Right lobe of liver (tissue), 6 donors: ENCODE data around the gene CFAP100. TPM values are rescaled to one million over a fixed set of nuclear protein-coding genes. Genes with fewer than 3 reads are reported as not detected.

Experiments used
- ATAC-seq, 4 donors: fragments of 200-7000 bp; cut with Tn5 transposase; one replicate each; pipeline ENCODE4 v1.9.1; 2020; ENCODE audit warnings: mild to moderate bottlenecking in 4 of 4, moderate library complexity in 4 of 4
- DNase-seq, 3 donors: peaks; one replicate each; pipeline ENCODE4 v3.0.0-alpha.2; 2020
- H3K27ac ChIP-seq, 3 donors: fragments of 200-600 bp; one replicate each; pipeline ENCODE4 v1.8.0; 2022
- H3K27me3 ChIP-seq, 2 donors: fragments of 200-600 bp; one replicate each; pipeline ENCODE4 v1.8.0; 2022
- H3K36me3 ChIP-seq, 4 donors: fragments of 200-600 bp; sonication (generic) in 1 of 4; one replicate each; pipeline versions ENCODE4 v1.5.1 to v1.8.0; 2017 to 2022; ENCODE audit warnings: control low read depth in 1 of 4
- H3K4me1 ChIP-seq, 4 donors: fragments of 200-600 bp; sonication (generic) in 1 of 4; one replicate each; pipeline versions ENCODE4 v1.5.1 to v1.8.0; 2017 to 2022; ENCODE audit warnings: control low read depth in 1 of 4
- H3K4me3 ChIP-seq, 3 donors: fragments of 200-600 bp; one replicate each; pipeline ENCODE4 v1.8.0; 2022
- H3K9me3 ChIP-seq, 4 donors: fragments of 200-600 bp; sonication (generic) in 1 of 4; one replicate each; pipeline versions ENCODE4 v1.5.1 to v1.8.0; 2017 to 2022; ENCODE audit warnings: control low read depth in 1 of 4
- POLR2A ChIP-seq: fragments of 450-650 bp; IDR thresholded peaks from one replicate; pipeline ENCODE4 v1.6.1; 2017; ENCODE audit warnings: antibody characterized with exemption, mild to moderate bottlenecking
- WGBS: methylation state at CpG from one replicate; pipeline ENCODE4 v1.1.6; 2018; ENCODE audit warnings: low coverage, low lambda C conversion rate; ENCODE audit not compliant: insufficient coverage; ENCODE audit errors: missing lambda C conversion rate; 5-methylcytosine and 5-hydroxymethylcytosine counted together
- intact Hi-C, 2 donors: fragments of 100-400 bp; cut with DNase I; formaldehyde crosslinking; loops; one replicate each; pipeline versions ENCODE4 v1.11.2 to v1.14.1; 2022
- total RNA-seq, 6 experiments: library from RNA; depleted of rRNA in 2 of 6; stranded (reverse); fragments of >200 nt in 2 of 6; fragmentation: NEBNext Ultra II Directional in 3 of 6; extraction: Animal tissue kit (Norgen Biotek cat#: 25700) in 3 of 6; gene quantifications; one replicate each; pipeline versions ENCODE4 v1.1.0 to v1.2.4, GENCODE V29; 2016 to 2023
- TF ChIP-seq, protein P1 (sequence below), 4 donors: fragments of 200-600 bp in 3 of 4; fragments of 450-650 bp in 1 of 4; IDR thresholded peaks; one replicate each; pipeline versions ENCODE4 v1.5.1 to v1.8.0; 2016 to 2022; ENCODE audit warnings: antibody characterized with exemption in 4 of 4, mild to moderate bottlenecking in 2 of 4
- donor health status: DM: no; HTN: yes; CAD: no.
- donor health status: DM: no; HTN: no; CAD: no.
- donor health status: DM: no; HTN: no; CAD: no.
- donor health status: DM: no; HTN: yes; CAD: no.
- donor health status: DM: no; HTN: yes; CAD: no.

Gene CFAP100
- total RNA-seq, 6 experiments from 2014 or later = not detected

DNA sequence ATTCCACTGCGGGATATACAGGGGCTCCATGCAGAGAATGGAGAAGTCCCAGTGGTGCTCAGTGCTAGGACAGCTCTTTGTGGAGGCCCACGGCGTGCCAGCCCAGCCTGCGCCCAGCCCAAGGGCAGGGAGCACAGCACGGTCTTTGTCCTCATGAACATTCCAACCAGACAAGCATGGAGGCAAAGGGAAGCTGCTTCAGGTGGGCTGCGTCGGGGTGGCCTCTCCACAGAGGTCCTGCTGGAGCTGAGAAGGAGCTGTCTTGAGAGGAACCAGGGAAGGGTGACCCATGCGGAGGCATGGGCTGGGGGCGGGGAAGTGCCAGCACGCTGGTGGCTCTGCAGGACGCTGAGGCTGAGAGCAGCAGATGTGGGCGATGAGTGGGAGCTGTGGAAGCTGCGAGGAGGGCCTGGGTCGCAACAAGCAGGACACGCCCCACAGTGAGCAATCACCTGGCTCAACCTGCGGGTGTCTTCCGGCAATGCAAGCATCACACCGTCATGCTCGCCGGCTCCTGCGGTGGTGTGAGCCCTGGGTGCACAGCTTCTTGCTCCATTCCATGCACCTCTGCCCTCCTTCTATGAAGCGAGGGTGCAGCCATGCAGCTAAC is 23.5 kb upstream of the CFAP100 start:
- Histone ChIP-seq H3K4me3 (no peak overlapping the region), H3K36me3 (no peaks in the 10 kb centered on the region), H3K4me1 (peaks cover 0 to 56% (median 21%) of the 10 kb centered on the region in 4 donors), H3K27me3 (no peaks in the 10 kb centered on the region), H3K27ac (no peak overlapping the region), H3K9me3 (no peaks in the 10 kb centered on the region)
- intact Hi-C loops = loop anchor here in 1 of 2 donors (10.0 kb wide), 1 partner anchor 106 kb away; no protein-coding TSS in a partner anchor
- TF ChIP-seq, protein P1, sequence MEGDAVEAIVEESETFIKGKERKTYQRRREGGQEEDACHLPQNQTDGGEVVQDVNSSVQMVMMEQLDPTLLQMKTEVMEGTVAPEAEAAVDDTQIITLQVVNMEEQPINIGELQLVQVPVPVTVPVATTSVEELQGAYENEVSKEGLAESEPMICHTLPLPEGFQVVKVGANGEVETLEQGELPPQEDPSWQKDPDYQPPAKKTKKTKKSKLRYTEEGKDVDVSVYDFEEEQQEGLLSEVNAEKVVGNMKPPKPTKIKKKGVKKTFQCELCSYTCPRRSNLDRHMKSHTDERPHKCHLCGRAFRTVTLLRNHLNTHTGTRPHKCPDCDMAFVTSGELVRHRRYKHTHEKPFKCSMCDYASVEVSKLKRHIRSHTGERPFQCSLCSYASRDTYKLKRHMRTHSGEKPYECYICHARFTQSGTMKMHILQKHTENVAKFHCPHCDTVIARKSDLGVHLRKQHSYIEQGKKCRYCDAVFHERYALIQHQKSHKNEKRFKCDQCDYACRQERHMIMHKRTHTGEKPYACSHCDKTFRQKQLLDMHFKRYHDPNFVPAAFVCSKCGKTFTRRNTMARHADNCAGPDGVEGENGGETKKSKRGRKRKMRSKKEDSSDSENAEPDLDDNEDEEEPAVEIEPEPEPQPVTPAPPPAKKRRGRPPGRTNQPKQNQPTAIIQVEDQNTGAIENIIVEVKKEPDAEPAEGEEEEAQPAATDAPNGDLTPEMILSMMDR (IDR thresholded peaks at IDR 0.05) = no peak
- TF ChIP-seq POLR2A = no peak
- no peak for ATAC-seq
- peak; percentile 11 to 46 (median 40) for DNase-seq
- WGBS = no CpG with 5 or more reads among the region's 22 CpGs

DNA sequence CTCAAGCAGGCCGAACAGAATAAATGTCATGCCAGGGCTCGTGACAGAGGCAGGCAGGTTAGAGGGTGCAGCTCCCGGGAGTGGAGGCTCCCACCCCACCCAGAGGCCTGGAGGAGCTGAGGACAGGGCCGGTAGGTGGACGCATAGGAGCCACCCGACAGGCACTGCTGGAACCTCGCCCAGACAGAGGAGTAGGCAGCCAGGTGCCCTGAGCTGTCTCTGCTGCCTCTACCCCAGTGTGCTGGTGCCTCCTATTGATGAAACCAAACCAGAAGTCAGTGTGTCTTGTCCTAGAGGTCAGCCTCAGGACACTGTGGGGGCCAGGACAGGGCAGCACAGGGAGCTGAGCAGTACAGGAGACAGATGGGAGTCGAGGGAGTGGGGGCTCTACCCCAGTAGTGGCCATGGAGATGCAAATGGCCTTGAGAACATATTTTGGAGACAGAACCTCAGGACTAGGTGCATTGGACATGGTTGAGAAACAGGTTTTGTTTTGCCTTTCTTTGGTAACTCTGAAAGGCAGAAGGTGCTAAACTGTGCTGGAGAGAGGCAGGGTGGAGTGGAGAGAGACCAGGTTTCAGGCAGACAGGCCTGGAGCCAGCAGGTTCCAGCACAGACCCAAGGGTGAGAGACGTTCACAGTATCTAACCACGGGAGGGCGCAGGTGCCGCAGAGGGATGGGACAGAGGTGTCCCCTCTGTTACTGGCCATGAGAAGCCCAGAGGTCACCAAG is 22.1 kb upstream of the CFAP100 start:
- peaks cover 0 to 48% (median 16%) of the 10 kb centered on the region in 4 donors for H3K4me1 ChIP-seq
- TF ChIP-seq POLR2A = no peak
- TF ChIP-seq, protein P1 (IDR thresholded peaks at IDR 0.05) = peak; percentile 19 to 54 (median 34)
- no peaks in the 10 kb centered on the region for H3K27me3 ChIP-seq
- WGBS = 25% methylated on average over 2 of the region's 12 CpGs
- DNase-seq = peak; percentile 81 to 91 (median 90)
- H3K9me3 ChIP-seq = no peaks in the 10 kb centered on the region
- intact Hi-C loops = loop anchor here in 1 of 2 donors (10.0 kb wide), 1 partner anchor 108 kb away; no protein-coding TSS in a partner anchor
- H3K36me3 ChIP-seq = no peaks in the 10 kb centered on the region
- H3K4me3 ChIP-seq = no peak overlapping the region
- peak overlapping the region in 2 of 3 donors; percentile 74 to 82 for H3K27ac ChIP-seq
- peak; percentile 79 to 88 (median 84) for ATAC-seq

DNA sequence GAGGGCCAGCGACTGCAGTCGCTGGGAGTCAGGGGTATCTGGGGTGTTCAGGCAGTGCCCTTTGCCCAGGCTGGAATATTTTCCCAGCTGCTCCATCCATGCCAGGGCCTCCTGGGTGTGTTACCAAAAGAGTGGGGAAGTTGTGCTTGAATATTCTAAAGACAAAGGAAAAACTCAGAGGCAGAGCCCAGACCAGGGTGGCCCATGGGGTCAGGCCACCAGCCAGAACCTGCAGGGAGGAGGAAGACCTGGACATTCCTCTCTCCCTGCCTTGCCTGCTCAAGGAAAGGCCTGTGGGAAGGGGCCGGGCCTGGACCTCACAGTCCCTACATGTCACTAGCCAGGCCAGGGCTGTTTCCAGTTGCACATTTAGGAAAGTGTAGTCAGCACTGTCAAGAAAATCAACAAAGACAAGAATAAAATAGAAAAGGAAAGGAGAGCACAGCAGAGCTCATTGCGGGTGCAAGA is 21.5 kb upstream of the CFAP100 start:
- Histone ChIP-seq H3K4me3 (no peak overlapping the region), H3K27me3 (no peaks in the 10 kb centered on the region), H3K9me3 (no peaks in the 10 kb centered on the region), H3K4me1 (peaks cover 0 to 42% (median 16%) of the 10 kb centered on the region in 4 donors), H3K27ac (peak overlapping the region in 2 of 3 donors; percentile 74 to 82), H3K36me3 (no peaks in the 10 kb centered on the region)
- ATAC-seq (no peak), DNase-seq (no peak)
- TF ChIP-seq, protein P1 (IDR thresholded peaks at IDR 0.05) = no peak
- TF ChIP-seq POLR2A = no peak
- intact Hi-C loops = loop anchor here in 1 of 2 donors (10.0 kb wide), 1 partner anchor 108 kb away; no protein-coding TSS in a partner anchor
- WGBS = 100% methylated on average over 1 of the region's 4 CpGs

DNA sequence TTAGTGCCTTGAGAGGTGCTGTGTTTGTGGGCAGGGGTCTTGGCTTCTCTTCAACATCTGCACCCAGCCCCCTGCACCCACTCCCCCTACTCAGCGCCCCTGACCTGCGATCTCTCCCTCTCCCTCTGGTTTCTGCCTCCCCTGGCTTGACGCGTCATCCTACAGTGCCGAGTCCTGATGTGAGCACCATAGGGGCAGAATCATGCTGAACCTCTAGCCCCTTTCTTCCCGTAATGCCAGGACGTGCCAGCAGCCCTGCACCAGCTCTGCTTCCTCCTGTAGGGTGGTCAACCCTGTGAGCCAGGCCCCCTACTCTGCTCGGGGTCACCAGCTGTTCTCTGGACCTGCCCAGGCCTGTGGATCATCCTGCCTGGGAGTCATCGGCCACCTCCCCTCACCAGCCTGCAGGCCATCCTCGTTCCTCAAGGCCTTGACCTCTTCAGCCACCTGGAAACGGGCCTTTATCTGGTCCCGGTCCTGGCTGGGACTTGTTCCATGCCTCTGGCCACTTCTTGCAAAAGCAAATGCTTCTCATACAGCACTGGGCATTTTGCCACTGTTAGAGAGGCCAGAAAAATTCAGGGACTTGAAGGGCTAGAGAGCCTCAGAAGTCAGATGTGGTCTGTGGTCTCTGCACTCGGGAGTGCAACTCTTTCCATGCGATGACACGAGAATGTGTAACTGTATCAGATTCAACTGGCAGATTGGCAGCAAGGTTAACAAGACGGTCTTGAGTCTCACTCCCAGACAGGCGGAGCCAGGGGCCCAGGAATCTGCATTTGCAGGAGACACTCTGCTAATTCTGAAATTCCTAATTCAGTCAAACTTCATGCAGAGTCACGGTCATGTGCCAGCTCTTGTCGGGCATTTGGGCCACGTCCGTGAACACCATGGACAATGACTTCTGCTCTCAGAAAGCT is 20.8 kb upstream of the CFAP100 start:
- H3K4me3 ChIP-seq = no peak overlapping the region
- intact Hi-C loops = loop anchor here in 1 of 2 donors (10.0 kb wide), 1 partner anchor 109 kb away; no protein-coding TSS in a partner anchor
- 59% methylated on average over 16 of the region's 21 CpGs for WGBS
- peaks cover 0 to 35% (median 12%) of the 10 kb centered on the region in 4 donors for H3K4me1 ChIP-seq
- H3K9me3 ChIP-seq = no peaks in the 10 kb centered on the region
- DNase-seq = peak; percentile 60 to 92 (median 88)
- ATAC-seq = peak; percentile 65 to 75 (median 69)
- TF ChIP-seq POLR2A = no peak
- TF ChIP-seq, protein P1 (IDR thresholded peaks at IDR 0.05) = no peak
- no peaks in the 10 kb centered on the region for H3K36me3 ChIP-seq
- H3K27me3 ChIP-seq = no peaks in the 10 kb centered on the region
- H3K27ac ChIP-seq = peak overlapping the region in 2 of 3 donors; percentile 74 to 82
